AG09319 (cell line): Measurements from ENCODE around the gene METTL9.
"Not testable (repeated sequence)": the region's sequence is repeated elsewhere in the genome, so short reads cannot be mapped to it uniquely, and the experiment has no call there.

Experiments used
- DNase-seq: peaks from one replicate; pipeline ENCODE4 v3.0.0-alpha.2; 2010; ENCODE audit warnings: low read depth; ENCODE audit errors: extremely low read depth
- TF ChIP-seq, protein P1 (sequence below): IDR thresholded peaks from 2 replicates; pipeline ENCODE4 v1.5.1; 2011; ENCODE audit warnings: low read depth, mild to moderate bottlenecking, inconsistent platforms, low read length, moderate library complexity

The METTL9 gene

DNA sequence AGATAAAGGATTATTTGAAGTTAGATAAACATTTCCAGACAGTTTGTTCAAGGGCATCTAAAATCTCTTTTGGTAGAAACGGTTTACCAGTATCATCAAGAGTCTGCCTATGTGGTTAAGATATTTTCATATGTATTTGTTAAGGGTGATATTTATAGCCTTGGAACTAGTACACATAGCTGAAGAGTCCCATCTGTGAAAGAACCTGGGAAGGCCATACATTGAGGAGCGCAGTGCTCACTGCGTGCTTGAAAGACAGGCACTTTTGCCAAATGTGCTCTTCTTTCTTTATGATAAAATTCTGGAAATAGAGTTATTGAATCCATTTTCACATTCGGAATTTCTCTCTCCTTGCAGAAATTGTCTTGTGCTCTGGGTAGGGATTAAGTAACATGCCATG, 45.3 kb downstream of the METTL9 start:
- no peak for DNase-seq
- TF ChIP-seq, protein P1, sequence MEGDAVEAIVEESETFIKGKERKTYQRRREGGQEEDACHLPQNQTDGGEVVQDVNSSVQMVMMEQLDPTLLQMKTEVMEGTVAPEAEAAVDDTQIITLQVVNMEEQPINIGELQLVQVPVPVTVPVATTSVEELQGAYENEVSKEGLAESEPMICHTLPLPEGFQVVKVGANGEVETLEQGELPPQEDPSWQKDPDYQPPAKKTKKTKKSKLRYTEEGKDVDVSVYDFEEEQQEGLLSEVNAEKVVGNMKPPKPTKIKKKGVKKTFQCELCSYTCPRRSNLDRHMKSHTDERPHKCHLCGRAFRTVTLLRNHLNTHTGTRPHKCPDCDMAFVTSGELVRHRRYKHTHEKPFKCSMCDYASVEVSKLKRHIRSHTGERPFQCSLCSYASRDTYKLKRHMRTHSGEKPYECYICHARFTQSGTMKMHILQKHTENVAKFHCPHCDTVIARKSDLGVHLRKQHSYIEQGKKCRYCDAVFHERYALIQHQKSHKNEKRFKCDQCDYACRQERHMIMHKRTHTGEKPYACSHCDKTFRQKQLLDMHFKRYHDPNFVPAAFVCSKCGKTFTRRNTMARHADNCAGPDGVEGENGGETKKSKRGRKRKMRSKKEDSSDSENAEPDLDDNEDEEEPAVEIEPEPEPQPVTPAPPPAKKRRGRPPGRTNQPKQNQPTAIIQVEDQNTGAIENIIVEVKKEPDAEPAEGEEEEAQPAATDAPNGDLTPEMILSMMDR, result no peak

DNA sequence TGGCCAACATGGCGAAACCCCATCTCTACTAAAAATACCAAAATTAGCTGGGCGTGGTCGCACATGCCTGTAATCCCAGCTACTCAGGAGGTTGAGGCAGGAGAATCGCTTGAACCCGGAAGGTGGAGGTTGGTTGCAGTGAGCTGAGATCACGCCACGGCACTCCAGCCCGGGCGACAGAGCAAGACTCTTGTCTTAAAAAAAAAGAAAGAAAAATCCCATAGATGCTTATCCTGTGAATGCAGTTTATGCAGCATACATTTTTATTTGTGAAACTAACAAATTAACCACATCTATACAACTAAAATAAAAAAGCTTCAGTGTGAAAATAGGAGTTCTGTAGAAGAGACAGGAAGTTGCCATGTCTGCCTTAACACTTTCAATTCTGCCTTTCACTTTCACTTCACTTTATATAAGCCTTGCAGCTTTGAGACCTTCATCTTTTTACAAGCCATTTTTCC, 45.9 kb downstream of the METTL9 start:
- TF ChIP-seq, protein P1, result no peak
- no peak for DNase-seq

DNA sequence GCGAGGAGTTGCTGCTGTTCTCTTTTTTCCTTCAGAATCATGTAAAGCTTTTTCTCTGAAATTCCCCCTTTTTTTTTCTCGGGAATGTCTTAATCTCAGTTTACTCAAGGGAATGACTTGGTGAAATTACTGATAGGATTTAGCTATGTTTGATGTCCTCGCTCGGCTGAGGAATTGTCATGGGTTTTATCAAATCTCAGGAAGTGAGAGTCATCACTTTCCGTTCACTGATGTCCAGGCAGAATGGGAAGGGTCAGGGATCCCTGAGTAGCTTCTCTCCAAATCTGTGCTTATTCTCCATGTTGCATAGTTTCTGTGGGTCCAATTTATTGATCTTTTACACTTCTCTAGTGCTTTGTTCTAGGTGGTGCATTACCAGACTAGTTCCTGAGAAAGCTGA, 46.7 kb downstream of the METTL9 start:
- DNase-seq, result no peak
- TF ChIP-seq, protein P1, result no peak

DNA sequence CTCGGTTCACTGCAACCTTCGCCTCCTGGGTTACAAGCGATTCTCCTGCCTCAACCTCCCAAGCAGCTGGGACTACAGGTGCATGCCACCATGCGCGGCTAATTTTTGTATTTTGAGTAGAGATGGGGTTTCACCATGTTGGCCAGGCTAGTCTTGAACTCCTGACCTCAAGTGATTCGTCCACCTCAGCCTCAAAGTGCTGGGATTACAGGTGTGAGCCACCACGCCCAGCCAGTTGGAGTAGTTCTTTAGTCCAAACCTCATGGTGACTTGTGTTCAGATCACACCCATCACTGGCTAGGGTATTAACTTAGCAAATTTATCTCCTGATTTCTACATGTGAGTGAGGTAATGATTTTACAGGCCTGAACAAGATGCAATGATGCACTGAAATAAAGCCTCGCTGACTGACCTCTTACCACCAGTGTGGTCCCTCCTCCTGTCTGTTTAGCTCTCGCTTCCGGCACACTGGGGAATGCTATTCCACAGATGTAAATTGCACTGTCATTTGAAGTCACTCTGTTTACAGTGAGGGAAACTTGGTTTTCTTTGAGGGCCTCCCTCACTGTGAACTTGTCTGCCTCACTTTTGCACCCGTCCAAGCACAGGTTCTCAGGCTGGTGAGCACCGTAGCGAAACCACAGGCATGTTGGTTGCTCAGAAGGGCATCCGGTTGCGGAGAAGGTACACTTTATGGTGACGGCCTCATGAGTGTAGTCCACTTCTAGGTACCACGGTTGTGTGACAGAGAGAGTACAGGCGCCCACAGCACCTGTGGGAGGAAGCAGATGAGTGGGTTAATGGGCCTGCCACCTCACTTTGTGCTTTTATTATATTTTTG, 47.6 kb downstream of the METTL9 start:
- no peak for DNase-seq
- TF ChIP-seq, protein P1, result no peak

DNA sequence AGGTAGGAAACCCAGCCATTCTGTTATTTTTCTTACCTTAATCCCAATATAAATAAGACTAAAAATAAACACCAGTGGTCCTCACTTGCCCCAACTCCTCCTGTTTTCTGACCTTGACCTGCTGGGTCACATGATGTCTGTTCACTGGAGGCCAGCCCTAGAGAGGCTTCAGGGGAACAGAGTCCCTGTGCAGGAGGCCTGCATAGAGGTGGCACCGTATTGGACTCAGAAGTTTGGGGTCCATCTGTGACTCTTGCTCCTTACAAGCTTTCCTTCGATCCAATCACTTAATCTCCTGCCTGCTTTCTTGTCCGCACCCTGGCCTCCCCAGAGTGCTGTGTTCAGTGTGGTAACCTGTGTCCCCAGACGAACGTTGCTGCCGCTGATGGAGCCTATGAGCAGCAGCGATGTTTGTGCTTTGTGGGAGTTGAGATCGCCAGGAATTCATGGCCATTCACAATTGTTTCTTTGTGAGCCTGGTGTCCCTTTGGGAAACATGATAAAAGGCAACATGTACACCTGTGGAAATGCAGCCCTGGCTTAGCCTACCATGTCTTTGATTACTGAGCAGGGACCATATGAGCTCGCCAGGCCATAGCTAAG, 48.3 kb downstream of the METTL9 start:
- DNase-seq, result no peak
- TF ChIP-seq, protein P1, result no peak

DNA sequence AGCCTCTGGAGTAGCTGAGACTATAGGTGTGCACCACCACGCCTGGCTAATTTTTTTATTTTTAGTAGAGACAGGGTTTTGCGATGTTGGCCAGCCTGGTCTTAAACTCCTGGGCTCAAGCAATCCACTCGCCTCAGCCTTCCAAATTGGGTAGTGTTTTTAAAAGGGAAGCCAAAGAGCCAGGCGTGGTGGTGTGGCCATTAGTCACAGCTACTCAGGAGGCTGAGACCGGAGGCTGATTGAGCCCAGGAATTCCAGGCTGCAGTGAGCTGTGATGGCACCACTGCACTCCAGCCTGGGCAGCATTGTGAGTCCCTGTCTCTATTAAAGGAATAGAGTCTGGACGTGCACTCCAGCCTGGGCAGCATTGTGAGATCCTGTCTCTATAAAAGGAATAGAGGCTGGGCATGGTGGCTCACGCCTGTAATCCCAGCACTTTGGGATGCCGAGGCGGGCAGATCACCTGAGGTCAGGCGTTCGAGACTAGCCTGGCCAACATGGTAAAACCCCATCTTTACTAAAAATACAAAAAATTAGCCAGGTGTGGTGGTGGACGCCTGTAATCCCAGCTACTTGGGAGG, 50.5 kb downstream of the METTL9 start:
- DNase-seq, result not testable (repeated sequence)

DNA sequence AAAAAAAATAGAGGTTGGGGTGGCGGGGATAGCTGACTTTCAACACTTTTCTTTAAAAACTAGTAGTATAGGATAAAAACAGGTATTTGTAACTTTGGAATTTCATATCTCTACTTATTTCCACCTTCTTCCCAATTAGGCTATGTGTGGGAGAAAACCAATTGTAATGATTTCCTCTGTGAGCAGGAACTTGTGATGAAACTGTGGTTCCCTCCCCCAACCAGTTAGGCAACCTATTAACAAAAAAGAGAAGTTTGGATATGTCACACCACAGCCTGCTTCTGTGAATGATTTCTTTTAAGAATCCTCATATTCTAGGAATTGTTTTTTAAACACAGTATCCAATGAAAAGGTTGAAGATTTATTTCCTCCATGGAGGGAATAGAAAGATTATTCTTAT, 51.1 kb downstream of the METTL9 start:
- DNase-seq, result no peak
- TF ChIP-seq, protein P1, result no peak
